HepG2 (cell line): Measurements from ENCODE around the gene NEIL1. TPM values are rescaled to one million over a fixed set of nuclear protein-coding genes. Genes with fewer than 3 reads are reported as not detected.

Source experiments
- CHD2 ChIP-seq: IDR thresholded peaks from 2 replicates; pipeline ENCODE4 v1.6.1; 2011; ENCODE audit warnings: low read depth, low read length, improper control_type of control experiment
- CREB1 ChIP-seq, 2 experiments: fragments of 450-650 bp in 1 of 2; IDR thresholded peaks; 2 replicates each; pipeline ENCODE4 v1.6.1; 2016 to 2017; ENCODE audit warnings: control low read depth in 1 of 2, mild to moderate bottlenecking in 1 of 2, missing compliant biosample characterization in 1 of 2, missing genetic modification characterization in 1 of 2
- DMTF1 ChIP-seq: sonication (generic); formaldehyde crosslinking; IDR thresholded peaks from 2 replicates; pipeline ENCODE4 v1.4.0; 2020; ENCODE audit warnings: mild to moderate bottlenecking, missing genetic modification reagents
- FOXO4 ChIP-seq: sonication (generic); formaldehyde crosslinking; conservative IDR thresholded peaks from 2 replicates; pipeline ENCODE4 v1.8.1; 2023; ENCODE audit warnings: missing genetic modification reagents
- HDAC1 ChIP-seq: sonication (generic); formaldehyde crosslinking; IDR thresholded peaks from 2 replicates; pipeline ENCODE4 v1.5.1; 2020; ENCODE audit warnings: mild to moderate bottlenecking, missing genetic modification reagents
- HIVEP1 ChIP-seq: sonication (generic); formaldehyde crosslinking; IDR thresholded peaks from 2 replicates; pipeline ENCODE4 v1.4.0; 2020; ENCODE audit warnings: mild to moderate bottlenecking, missing genetic modification reagents
- KLF6 ChIP-seq: IDR thresholded peaks from 2 replicates; pipeline ENCODE4 v1.8.0; 2016; ENCODE audit warnings: missing biosample characterization, missing genetic modification reagents
- LRRFIP1 ChIP-seq: sonication (generic); formaldehyde crosslinking; conservative IDR thresholded peaks from 2 replicates; pipeline ENCODE4 v1.4.0; 2020; ENCODE audit warnings: missing genetic modification reagents
- MATR3 ChIP-seq: sonication (generic); formaldehyde crosslinking; IDR thresholded peaks from 2 replicates; pipeline ENCODE4 v1.4.0; 2020; ENCODE audit warnings: missing genetic modification reagents
- NBN ChIP-seq: fragments of 450-650 bp; conservative IDR thresholded peaks from 2 replicates; pipeline ENCODE4 v1.6.1; 2017
- PAXIP1 ChIP-seq: sonication (generic); formaldehyde crosslinking; conservative IDR thresholded peaks from 2 replicates; pipeline ENCODE4 v1.4.0; 2020; ENCODE audit warnings: mild to moderate bottlenecking, missing genetic modification reagents, moderate library complexity
- RBAK ChIP-seq: sonication (generic); formaldehyde crosslinking; IDR thresholded peaks from 2 replicates; pipeline ENCODE4 v1.5.1; 2020; ENCODE audit warnings: mild to moderate bottlenecking, missing genetic modification reagents
- SMARCE1 ChIP-seq: fragments of 450-650 bp; IDR thresholded peaks from 2 replicates; pipeline ENCODE4 v1.6.1; 2017; ENCODE audit warnings: borderline replicate concordance
- ZNF253 ChIP-seq: sonication (generic); formaldehyde crosslinking; IDR thresholded peaks from 2 replicates; pipeline ENCODE4 v1.8.0; 2022; ENCODE audit warnings: mild to moderate bottlenecking, missing genetic modification reagents, borderline replicate concordance
- ZNF264 ChIP-seq: sonication (generic); formaldehyde crosslinking; IDR thresholded peaks from 2 replicates; pipeline ENCODE4 v1.4.0; 2020; ENCODE audit warnings: missing genetic modification reagents
- ZNF30 ChIP-seq: sonication (generic); formaldehyde crosslinking; IDR thresholded peaks from 2 replicates; pipeline ENCODE4 v1.5.0; 2020; ENCODE audit warnings: mild to moderate bottlenecking, missing genetic modification reagents
- ZNF362 ChIP-seq: sonication (generic); formaldehyde crosslinking; IDR thresholded peaks from 2 replicates; pipeline ENCODE4 v1.4.0; 2020; ENCODE audit warnings: missing genetic modification reagents, mild to moderate bottlenecking, borderline replicate concordance
- ZNF432 ChIP-seq: sonication (generic); formaldehyde crosslinking; IDR thresholded peaks from 2 replicates; pipeline ENCODE4 v1.5.0; 2020; ENCODE audit warnings: missing genetic modification reagents, mild to moderate bottlenecking, borderline replicate concordance
- polyA plus RNA-seq, 8 experiments: library from polyadenylated mRNA; depleted of rRNA in 3 of 8; stranded (reverse) in 7 of 8; unstranded in 1 of 8; fragments of >200 nt; fragmentation: Illumina TruSeq in 4 of 8; extraction: Trizol in 4 of 8; gene quantifications; 2 replicates each; pipeline versions ENCODE4 v1.2.1 to v1.2.3, GENCODE V29; 2011 to 2016; ENCODE audit warnings: low read depth in 4 of 8, missing spikeins in 1 of 8, mixed read lengths in 1 of 8; ENCODE audit not compliant: insufficient read depth in 1 of 8
- total RNA-seq, 5 experiments: library from RNA; depleted of rRNA; stranded (reverse); fragments of >200 nt; fragmentation: Illumina TruSeq; extraction: Trizol; gene quantifications; 2 replicates each; pipeline ENCODE4 v1.2.3, GENCODE V29; 2016; ENCODE audit warnings: low read depth in 1 of 5

Gene NEIL1
- total and polyA plus RNA-seq, 2 of the 13 experiments (the other 11 are each of a cell fraction or from before 2014, with no cell fraction given) = 10.4 to 15.5 TPM

GRCh38 chr15:75335705-75336355, 11.0 kb upstream of the NEIL1 start, which contains the start of gene COMMD4 (continued):
- TF ChIP-seq PAXIP1 (CRISPR knock-in tag) = peak; percentile 35; the same call in 1 of the 2 replicates
- no peak for TF ChIP-seq MATR3 (CRISPR knock-in tag)
- TF ChIP-seq HIVEP1 (CRISPR knock-in tag) = peak; percentile 92
- TF ChIP-seq RBAK (CRISPR knock-in tag) = no peak
- TF ChIP-seq ZNF362 = peak; percentile 52; the same call in 1 of the 2 replicates
- no peak for TF ChIP-seq ZNF253
- peak; percentile 99 for TF ChIP-seq HDAC1
- no peak for TF ChIP-seq NBN
- no peak for TF ChIP-seq FOXO4 (CRISPR knock-in tag)
- no peak for TF ChIP-seq DMTF1 (CRISPR knock-in tag)
- TF ChIP-seq LRRFIP1 (CRISPR knock-in tag) = no peak
- TF ChIP-seq KLF6 (CRISPR knock-in tag) = 0 out of 2 replicates have a peak, but pooled peaks have one; percentile 57
- TF ChIP-seq CREB1 (IDR thresholded peaks at IDR 0.05) = no peak
- TF ChIP-seq CREB1 (CRISPR knock-in tag; IDR thresholded peaks at IDR 0.05) = peak; percentile 55; the same call in 1 of the 2 replicates
- no peak for TF ChIP-seq ZNF264 (CRISPR knock-in tag)
- TF ChIP-seq ZNF30 = no peak
- no peak for TF ChIP-seq SMARCE1
- TF ChIP-seq CHD2 = no peak
- TF ChIP-seq ZNF432 = no peak
